ENCODE data around the gene ROBO4.

DNA sequence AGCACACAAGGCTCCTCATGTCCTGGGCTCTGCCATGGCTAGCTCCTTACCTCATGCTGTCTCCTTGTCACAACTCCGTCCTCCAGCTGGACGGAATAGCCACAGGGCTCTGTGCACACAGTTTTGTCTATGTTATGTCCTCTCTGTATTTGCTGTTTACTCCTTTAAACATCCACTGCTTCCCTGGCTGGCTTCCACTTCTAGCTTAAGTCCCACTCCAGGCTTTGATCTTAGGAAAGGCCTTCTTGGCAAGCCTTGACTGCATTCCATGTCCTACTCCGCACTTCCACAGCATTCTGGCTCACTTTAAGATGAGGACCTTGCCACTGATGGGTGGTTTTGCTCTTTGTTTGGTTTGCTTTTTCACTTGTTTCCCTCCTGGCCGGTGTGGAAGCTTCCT lies 55.4 kb downstream of the ROBO4 start:
- TF ChIP-seq POLR2AphosphoS5 (IDR thresholded peaks at IDR 0.05; ENCODE audit: low read depth) (no peak), EZH2phosphoT487 (IDR thresholded peaks at IDR 0.05; ENCODE audit: unreplicated experiment) (no peak), EZH2 (IDR thresholded peaks at IDR 0.05; ENCODE audit: low read depth, unreplicated experiment) (no peak), JUNB (IDR thresholded peaks at IDR 0.05; ENCODE audit: unreplicated experiment) (no peak), CREB1 (CRISPR knock-in tag; IDR thresholded peaks at IDR 0.05; ENCODE audit: low read depth) (no peak), NANOG (IDR thresholded peaks at IDR 0.05; ENCODE audit: borderline replicate concordance) (no peak), ZNF114 (CRISPR knock-in tag; IDR thresholded peaks at IDR 0.05) (no peak)
- TF ChIP-seq, protein P1, sequence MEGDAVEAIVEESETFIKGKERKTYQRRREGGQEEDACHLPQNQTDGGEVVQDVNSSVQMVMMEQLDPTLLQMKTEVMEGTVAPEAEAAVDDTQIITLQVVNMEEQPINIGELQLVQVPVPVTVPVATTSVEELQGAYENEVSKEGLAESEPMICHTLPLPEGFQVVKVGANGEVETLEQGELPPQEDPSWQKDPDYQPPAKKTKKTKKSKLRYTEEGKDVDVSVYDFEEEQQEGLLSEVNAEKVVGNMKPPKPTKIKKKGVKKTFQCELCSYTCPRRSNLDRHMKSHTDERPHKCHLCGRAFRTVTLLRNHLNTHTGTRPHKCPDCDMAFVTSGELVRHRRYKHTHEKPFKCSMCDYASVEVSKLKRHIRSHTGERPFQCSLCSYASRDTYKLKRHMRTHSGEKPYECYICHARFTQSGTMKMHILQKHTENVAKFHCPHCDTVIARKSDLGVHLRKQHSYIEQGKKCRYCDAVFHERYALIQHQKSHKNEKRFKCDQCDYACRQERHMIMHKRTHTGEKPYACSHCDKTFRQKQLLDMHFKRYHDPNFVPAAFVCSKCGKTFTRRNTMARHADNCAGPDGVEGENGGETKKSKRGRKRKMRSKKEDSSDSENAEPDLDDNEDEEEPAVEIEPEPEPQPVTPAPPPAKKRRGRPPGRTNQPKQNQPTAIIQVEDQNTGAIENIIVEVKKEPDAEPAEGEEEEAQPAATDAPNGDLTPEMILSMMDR (conservative IDR thresholded peaks at IDR 0.05; ENCODE audit: low read depth in 2 of 2), result no peak
- TF ChIP-seq, protein P2, sequence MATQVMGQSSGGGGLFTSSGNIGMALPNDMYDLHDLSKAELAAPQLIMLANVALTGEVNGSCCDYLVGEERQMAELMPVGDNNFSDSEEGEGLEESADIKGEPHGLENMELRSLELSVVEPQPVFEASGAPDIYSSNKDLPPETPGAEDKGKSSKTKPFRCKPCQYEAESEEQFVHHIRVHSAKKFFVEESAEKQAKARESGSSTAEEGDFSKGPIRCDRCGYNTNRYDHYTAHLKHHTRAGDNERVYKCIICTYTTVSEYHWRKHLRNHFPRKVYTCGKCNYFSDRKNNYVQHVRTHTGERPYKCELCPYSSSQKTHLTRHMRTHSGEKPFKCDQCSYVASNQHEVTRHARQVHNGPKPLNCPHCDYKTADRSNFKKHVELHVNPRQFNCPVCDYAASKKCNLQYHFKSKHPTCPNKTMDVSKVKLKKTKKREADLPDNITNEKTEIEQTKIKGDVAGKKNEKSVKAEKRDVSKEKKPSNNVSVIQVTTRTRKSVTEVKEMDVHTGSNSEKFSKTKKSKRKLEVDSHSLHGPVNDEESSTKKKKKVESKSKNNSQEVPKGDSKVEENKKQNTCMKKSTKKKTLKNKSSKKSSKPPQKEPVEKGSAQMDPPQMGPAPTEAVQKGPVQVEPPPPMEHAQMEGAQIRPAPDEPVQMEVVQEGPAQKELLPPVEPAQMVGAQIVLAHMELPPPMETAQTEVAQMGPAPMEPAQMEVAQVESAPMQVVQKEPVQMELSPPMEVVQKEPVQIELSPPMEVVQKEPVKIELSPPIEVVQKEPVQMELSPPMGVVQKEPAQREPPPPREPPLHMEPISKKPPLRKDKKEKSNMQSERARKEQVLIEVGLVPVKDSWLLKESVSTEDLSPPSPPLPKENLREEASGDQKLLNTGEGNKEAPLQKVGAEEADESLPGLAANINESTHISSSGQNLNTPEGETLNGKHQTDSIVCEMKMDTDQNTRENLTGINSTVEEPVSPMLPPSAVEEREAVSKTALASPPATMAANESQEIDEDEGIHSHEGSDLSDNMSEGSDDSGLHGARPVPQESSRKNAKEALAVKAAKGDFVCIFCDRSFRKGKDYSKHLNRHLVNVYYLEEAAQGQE (IDR thresholded peaks at IDR 0.05; ENCODE audit: unreplicated experiment), result no peak
- TF ChIP-seq, protein P3, sequence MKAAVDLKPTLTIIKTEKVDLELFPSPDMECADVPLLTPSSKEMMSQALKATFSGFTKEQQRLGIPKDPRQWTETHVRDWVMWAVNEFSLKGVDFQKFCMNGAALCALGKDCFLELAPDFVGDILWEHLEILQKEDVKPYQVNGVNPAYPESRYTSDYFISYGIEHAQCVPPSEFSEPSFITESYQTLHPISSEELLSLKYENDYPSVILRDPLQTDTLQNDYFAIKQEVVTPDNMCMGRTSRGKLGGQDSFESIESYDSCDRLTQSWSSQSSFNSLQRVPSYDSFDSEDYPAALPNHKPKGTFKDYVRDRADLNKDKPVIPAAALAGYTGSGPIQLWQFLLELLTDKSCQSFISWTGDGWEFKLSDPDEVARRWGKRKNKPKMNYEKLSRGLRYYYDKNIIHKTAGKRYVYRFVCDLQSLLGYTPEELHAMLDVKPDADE (IDR thresholded peaks at IDR 0.05), result no peak
- TF ChIP-seq, protein P4, sequence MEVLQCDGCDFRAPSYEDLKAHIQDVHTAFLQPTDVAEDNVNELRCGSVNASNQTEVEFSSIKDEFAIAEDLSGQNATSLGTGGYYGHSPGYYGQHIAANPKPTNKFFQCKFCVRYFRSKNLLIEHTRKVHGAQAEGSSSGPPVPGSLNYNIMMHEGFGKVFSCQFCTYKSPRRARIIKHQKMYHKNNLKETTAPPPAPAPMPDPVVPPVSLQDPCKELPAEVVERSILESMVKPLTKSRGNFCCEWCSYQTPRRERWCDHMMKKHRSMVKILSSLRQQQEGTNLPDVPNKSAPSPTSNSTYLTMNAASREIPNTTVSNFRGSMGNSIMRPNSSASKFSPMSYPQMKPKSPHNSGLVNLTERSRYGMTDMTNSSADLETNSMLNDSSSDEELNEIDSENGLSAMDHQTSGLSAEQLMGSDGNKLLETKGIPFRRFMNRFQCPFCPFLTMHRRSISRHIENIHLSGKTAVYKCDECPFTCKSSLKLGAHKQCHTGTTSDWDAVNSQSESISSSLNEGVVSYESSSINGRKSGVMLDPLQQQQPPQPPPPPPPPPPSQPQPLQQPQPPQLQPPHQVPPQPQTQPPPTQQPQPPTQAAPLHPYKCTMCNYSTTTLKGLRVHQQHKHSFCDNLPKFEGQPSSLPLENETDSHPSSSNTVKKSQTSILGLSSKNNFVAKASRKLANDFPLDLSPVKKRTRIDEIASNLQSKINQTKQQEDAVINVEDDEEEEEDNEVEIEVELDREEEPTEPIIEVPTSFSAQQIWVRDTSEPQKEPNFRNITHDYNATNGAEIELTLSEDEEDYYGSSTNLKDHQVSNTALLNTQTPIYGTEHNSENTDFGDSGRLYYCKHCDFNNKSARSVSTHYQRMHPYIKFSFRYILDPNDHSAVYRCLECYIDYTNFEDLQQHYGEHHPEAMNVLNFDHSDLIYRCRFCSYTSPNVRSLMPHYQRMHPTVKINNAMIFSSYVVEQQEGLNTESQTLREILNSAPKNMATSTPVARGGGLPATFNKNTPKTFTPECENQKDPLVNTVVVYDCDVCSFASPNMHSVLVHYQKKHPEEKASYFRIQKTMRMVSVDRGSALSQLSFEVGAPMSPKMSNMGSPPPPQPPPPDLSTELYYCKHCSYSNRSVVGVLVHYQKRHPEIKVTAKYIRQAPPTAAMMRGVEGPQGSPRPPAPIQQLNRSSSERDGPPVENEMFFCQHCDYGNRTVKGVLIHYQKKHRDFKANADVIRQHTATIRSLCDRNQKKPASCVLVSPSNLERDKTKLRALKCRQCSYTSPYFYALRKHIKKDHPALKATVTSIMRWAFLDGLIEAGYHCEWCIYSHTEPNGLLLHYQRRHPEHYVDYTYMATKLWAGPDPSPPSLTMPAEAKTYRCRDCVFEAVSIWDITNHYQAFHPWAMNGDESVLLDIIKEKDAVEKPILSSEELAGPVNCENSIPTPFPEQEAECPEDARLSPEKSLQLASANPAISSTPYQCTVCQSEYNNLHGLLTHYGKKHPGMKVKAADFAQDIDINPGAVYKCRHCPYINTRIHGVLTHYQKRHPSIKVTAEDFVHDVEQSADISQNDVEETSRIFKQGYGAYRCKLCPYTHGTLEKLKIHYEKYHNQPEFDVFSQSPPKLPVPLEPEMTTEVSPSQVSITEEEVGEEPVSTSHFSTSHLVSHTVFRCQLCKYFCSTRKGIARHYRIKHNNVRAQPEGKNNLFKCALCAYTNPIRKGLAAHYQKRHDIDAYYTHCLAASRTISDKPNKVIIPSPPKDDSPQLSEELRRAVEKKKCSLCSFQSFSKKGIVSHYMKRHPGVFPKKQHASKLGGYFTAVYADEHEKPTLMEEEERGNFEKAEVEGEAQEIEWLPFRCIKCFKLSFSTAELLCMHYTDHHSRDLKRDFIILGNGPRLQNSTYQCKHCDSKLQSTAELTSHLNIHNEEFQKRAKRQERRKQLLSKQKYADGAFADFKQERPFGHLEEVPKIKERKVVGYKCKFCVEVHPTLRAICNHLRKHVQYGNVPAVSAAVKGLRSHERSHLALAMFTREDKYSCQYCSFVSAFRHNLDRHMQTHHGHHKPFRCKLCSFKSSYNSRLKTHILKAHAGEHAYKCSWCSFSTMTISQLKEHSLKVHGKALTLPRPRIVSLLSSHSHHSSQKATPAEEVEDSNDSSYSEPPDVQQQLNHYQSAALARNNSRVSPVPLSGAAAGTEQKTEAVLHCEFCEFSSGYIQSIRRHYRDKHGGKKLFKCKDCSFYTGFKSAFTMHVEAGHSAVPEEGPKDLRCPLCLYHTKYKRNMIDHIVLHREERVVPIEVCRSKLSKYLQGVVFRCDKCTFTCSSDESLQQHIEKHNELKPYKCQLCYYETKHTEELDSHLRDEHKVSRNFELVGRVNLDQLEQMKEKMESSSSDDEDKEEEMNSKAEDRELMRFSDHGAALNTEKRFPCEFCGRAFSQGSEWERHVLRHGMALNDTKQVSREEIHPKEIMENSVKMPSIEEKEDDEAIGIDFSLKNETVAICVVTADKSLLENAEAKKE (CRISPR knock-in tag; IDR thresholded peaks at IDR 0.05), result no peak
